H1 (cell line): Measurements from ENCODE around the gene ASIC2. TPM values are rescaled to one million over a fixed set of nuclear protein-coding genes. Genes with fewer than 3 reads are reported as not detected.

Source experiments
- CTCF ChIA-PET: fragments of 300-600 bp; sonication (Branson Sonifier 250); formaldehyde crosslinking; loops from one replicate; lab custom pipeline; 2021; ENCODE audit not compliant: partially characterized antibody; lab: Charles Lee
- POLR2A ChIA-PET: fragments of 300-600 bp; sonication (Branson Sonifier 250); formaldehyde crosslinking; loops from one replicate; lab custom pipeline; 2021; ENCODE audit warnings: inconsistent platforms; ENCODE audit not compliant: partially characterized antibody; lab: Charles Lee
- DNase-seq, 2 experiments: peaks; one replicate each; pipeline versions ENCODE4 v3.0.0 to v3.0.0-alpha.2; 2010 to 2022; ENCODE audit warnings: low spot score in 2 of 2, low read depth in 1 of 2, mixed read lengths in 1 of 2
- FAIRE-seq: peaks from 2 replicates; lab custom pipeline; 2011; peaks lifted over from hg19 to GRCh38; lab: Jason Lieb, UNC
- H2AFZ ChIP-seq: 2 replicates; pipeline ENCODE4 v1.8.1; 2012; ENCODE audit warnings: low read length, inconsistent platforms
- H2AK5ac ChIP-seq: 2 replicates; pipeline ENCODE4 v1.6.1; 2013; ENCODE audit warnings: low read depth, low read length
- H2BK120ac ChIP-seq: replicated peaks from 2 replicates; pipeline ENCODE3; 2013; ENCODE audit warnings: low read depth, low read length, inconsistent platforms
- H2BK12ac ChIP-seq: 2 replicates; pipeline ENCODE4 v1.6.1; 2013; ENCODE audit warnings: low read depth, low read length
- H2BK15ac ChIP-seq: 2 replicates; pipeline ENCODE4 v1.6.1; 2013; ENCODE audit warnings: low read length
- H2BK20ac ChIP-seq: 2 replicates; pipeline ENCODE4 v1.6.1; 2013; ENCODE audit warnings: low read length
- H2BK5ac ChIP-seq: 2 replicates; pipeline ENCODE4 v1.6.1; 2013; ENCODE audit warnings: low read depth, low read length
- H3K14ac ChIP-seq: 2 replicates; pipeline ENCODE4 v1.6.1; 2013; ENCODE audit warnings: inconsistent platforms; ENCODE audit not compliant: insufficient read length
- H3K18ac ChIP-seq: 2 replicates; pipeline ENCODE4 v1.6.1; 2013; ENCODE audit warnings: low read length; ENCODE audit errors: extremely low read depth
- H3K23ac ChIP-seq: 2 replicates; pipeline ENCODE4 v1.6.1; 2013; ENCODE audit warnings: inconsistent platforms; ENCODE audit not compliant: insufficient read length
- H3K23me2 ChIP-seq: 2 replicates; pipeline ENCODE4 v1.6.1; 2013; ENCODE audit warnings: low read depth, low read length
- H3K27ac ChIP-seq: 2 replicates; pipeline ENCODE4 v1.6.1; 2011; ENCODE audit warnings: low read depth, low read length, inconsistent platforms
- H3K27me3 ChIP-seq, 4 experiments: replicated peaks in 1 of 4; 1 replicate in 1 of 4; 2 replicates in 3 of 4; pipeline versions ENCODE4 v1.6.1 to v1.8.1; 2011 to 2013; ENCODE audit warnings: low read length in 3 of 4, mild to moderate bottlenecking in 3 of 4, inconsistent platforms in 2 of 4, mixed read lengths in 2 of 4, moderate library complexity in 1 of 4; ENCODE audit not compliant: control insufficient read depth in 3 of 4, insufficient read depth in 3 of 4; ENCODE audit errors: extremely low read depth in 1 of 4
- H3K36me3 ChIP-seq, 4 experiments: 2 replicates each; pipeline versions ENCODE4 v1.6.1 to v1.8.1; 2011 to 2013; ENCODE audit warnings: mild to moderate bottlenecking in 4 of 4, low read length in 3 of 4, moderate library complexity in 2 of 4, control low read depth in 1 of 4, inconsistent platforms in 1 of 4; ENCODE audit not compliant: insufficient read depth in 4 of 4, control insufficient read depth in 2 of 4
- H3K4ac ChIP-seq: replicated peaks from 2 replicates; pipeline ENCODE3; 2013; ENCODE audit warnings: low read length, low read depth, mixed read lengths, inconsistent platforms; ENCODE audit not compliant: insufficient read length
- H3K4me1 ChIP-seq, 4 experiments: replicated peaks in 1 of 4; 1 replicate in 1 of 4; 2 replicates in 3 of 4; pipeline versions ENCODE4 v1.6.1 to v1.8.1; 2011 to 2013; ENCODE audit warnings: low read length in 3 of 4, inconsistent platforms in 2 of 4, mixed read lengths in 1 of 4; ENCODE audit not compliant: insufficient read depth in 4 of 4, control insufficient read depth in 3 of 4
- H3K4me2 ChIP-seq, 2 experiments: 2 replicates each; pipeline versions ENCODE4 v1.6.1 to v1.8.1; 2011 to 2013; ENCODE audit warnings: low read depth in 2 of 2, low read length in 2 of 2, control low read depth in 1 of 2, inconsistent platforms in 1 of 2, mild to moderate bottlenecking in 1 of 2; ENCODE audit not compliant: insufficient read depth in 1 of 2
- H3K4me3 ChIP-seq, 4 experiments: fragments of 200-600, 300-600 bp in 1 of 4; sonication (generic), shearing (Covaris generic), sonication (Bioruptor Twin) in 1 of 4; 2 replicates each; pipeline versions ENCODE4 v1.5.1 to v1.8.1; 2011 to 2016; ENCODE audit warnings: low read length in 4 of 4, low read depth in 3 of 4, control low read depth in 2 of 4, inconsistent platforms in 2 of 4, mild to moderate bottlenecking in 2 of 4, mixed read lengths in 1 of 4, moderate library complexity in 1 of 4; ENCODE audit not compliant: insufficient read depth in 2 of 4; ENCODE audit errors: extremely low read depth in 1 of 4
- H3K56ac ChIP-seq: replicated peaks from 2 replicates; pipeline ENCODE3; 2013; ENCODE audit warnings: low read depth, mild to moderate bottlenecking, mixed read lengths, low read length, inconsistent platforms; ENCODE audit not compliant: insufficient read length
- H3K79me1 ChIP-seq: 2 replicates; pipeline ENCODE4 v1.6.1; 2013; ENCODE audit warnings: low read depth, low read length, control low read depth
- H3K79me2 ChIP-seq, 2 experiments: 2 replicates each; pipeline versions ENCODE4 v1.6.1 to v1.8.1; 2012 to 2013; ENCODE audit warnings: low read length in 2 of 2, mild to moderate bottlenecking in 2 of 2, inconsistent platforms in 1 of 2; ENCODE audit not compliant: insufficient read depth in 2 of 2, control insufficient read depth in 1 of 2
- H3K9ac ChIP-seq, 4 experiments: replicated peaks in 1 of 4; 1 replicate in 1 of 4; 2 replicates in 3 of 4; pipeline versions ENCODE4 v1.6.1 to v1.8.1; 2011 to 2013; ENCODE audit warnings: low read depth in 3 of 4, low read length in 3 of 4, control low read depth in 2 of 4, mild to moderate bottlenecking in 2 of 4, moderate library complexity in 2 of 4, inconsistent platforms in 1 of 4; ENCODE audit errors: extremely low read depth in 1 of 4
- H3K9me3 ChIP-seq, 2 experiments: 2 replicates each; pipeline versions ENCODE4 v1.6.1 to v1.8.1; 2012 to 2013; ENCODE audit warnings: mild to moderate bottlenecking in 2 of 2, moderate library complexity in 2 of 2, control low read depth in 1 of 2, inconsistent platforms in 1 of 2, low read depth in 1 of 2, low read length in 1 of 2, mixed read lengths in 1 of 2; ENCODE audit not compliant: insufficient read depth in 2 of 2
- H4K20me1 ChIP-seq, 2 experiments: replicated peaks in 1 of 2; 2 replicates each; pipeline versions ENCODE3 to v1.8.1; 2011 to 2013; ENCODE audit warnings: inconsistent platforms in 2 of 2, low read length in 2 of 2, mild to moderate bottlenecking in 1 of 2; ENCODE audit not compliant: insufficient read depth in 2 of 2, control insufficient read depth in 1 of 2
- H4K5ac ChIP-seq: 2 replicates; pipeline ENCODE4 v1.6.1; 2013; ENCODE audit warnings: low read length, low read depth, mixed read lengths, inconsistent platforms; ENCODE audit not compliant: insufficient read length
- H4K8ac ChIP-seq: 2 replicates; pipeline ENCODE4 v1.8.0; 2013; ENCODE audit warnings: mild to moderate bottlenecking, moderate library complexity, low read length, inconsistent platforms; ENCODE audit not compliant: insufficient read depth; ENCODE audit errors: extremely low read depth
- H4K91ac ChIP-seq: replicated peaks from 2 replicates; pipeline ENCODE3; 2013; ENCODE audit warnings: low read length, mixed read lengths, inconsistent platforms; ENCODE audit not compliant: insufficient read length
- ASH2L ChIP-seq: fragments of 200-600, 300-600 bp; sonication (generic); IDR thresholded peaks from one replicate; pipeline ENCODE4 v1.7.1; 2017; ENCODE audit warnings: low read length
- BACH1 ChIP-seq: IDR thresholded peaks from 2 replicates; pipeline ENCODE4 v1.6.1; 2012; ENCODE audit warnings: low read length, improper control_type of control experiment
- EZH2 ChIP-seq: fragments of 200-600 bp; sonication (generic); IDR thresholded peaks from 2 replicates; pipeline ENCODE4 v1.7.1; 2012; ENCODE audit warnings: low read depth, mild to moderate bottlenecking, moderate library complexity, low read length, inconsistent platforms; ENCODE audit not compliant: severe bottlenecking
- RXRA ChIP-seq: IDR thresholded peaks from 2 replicates; pipeline ENCODE4 v1.6.1; 2011; ENCODE audit warnings: low read depth, mild to moderate bottlenecking, low read length, moderate library complexity; ENCODE audit not compliant: insufficient read depth
- SRF ChIP-seq: IDR thresholded peaks from 2 replicates; pipeline ENCODE4 v1.6.1; 2011; ENCODE audit warnings: mild to moderate bottlenecking, low read depth, low read length, moderate library complexity
- WGBS, 2 experiments: shearing (Covaris generic) in 1 of 2; methylation state at CpG; one replicate each; pipeline versions ENCODE4 v1.1.6 to v1.1.7; 2013 to 2015; ENCODE audit warnings: low lambda C conversion rate in 2 of 2, mixed read lengths in 2 of 2, inconsistent platforms in 1 of 2, low coverage in 1 of 2, missing lambda C conversion rate in 1 of 2; ENCODE audit not compliant: insufficient replicate concordance in 2 of 2, insufficient coverage in 1 of 2, insufficient read length in 1 of 2; ENCODE audit errors: extremely low coverage in 1 of 2, missing lambda C conversion rate in 1 of 2; 5-methylcytosine and 5-hydroxymethylcytosine counted together
- polyA plus RNA-seq, 7 experiments: library from polyadenylated mRNA; depleted of rRNA in 3 of 7; stranded (reverse) in 5 of 7; unstranded in 2 of 7; fragments of >200 nt in 5 of 7; fragments of 200-250 nt in 2 of 7; gene quantifications; 1 replicate in 5 of 7; 2 replicates in 1 of 7; 4 replicates in 1 of 7; pipeline versions ENCODE4 v1.2.1 to v1.2.3, GENCODE V29; 2011 to 2013; ENCODE audit warnings: missing spikeins in 2 of 7, mixed read lengths in 2 of 7
- total RNA-seq: library from RNA; stranded (reverse); fragmentation: NEBNext Ultra II Directional; extraction: Animal tissue kit (Norgen Biotek cat#: 25700); gene quantifications from 2 replicates; pipeline ENCODE4 v1.2.1, GENCODE V29; 2021
- TF ChIP-seq, protein P1 (sequence below): IDR thresholded peaks from 2 replicates; pipeline ENCODE4 v1.6.1; 2012; ENCODE audit warnings: inconsistent platforms

The ASIC2 gene
- total and polyA plus RNA-seq, 2 of the 8 experiments (the other 6 are each of a cell fraction or from before 2014, with no cell fraction given) = 0.86 to 1.2 TPM

DNA sequence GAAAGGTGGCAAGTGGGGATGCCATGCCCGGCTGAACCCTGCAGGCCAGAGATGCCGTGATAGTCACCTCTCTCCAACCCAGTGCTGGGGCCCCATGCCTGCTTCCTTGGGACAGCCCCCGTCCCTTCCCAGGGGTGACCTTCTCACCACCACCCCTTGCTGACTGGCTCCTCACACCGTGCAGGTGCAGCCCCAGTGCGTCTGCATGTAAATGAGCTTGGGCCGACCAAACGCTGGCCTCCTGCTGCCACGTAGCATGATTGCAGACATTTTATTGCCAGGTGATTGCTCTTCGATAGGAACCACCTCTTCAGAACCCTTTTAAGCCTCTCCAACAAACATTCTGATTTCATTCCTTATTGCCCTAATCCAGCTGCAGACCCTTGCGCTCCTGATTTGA, 32.5 kb downstream of the ASIC2 start:
- Histone ChIP-seq H3K4me3 (no peak overlapping the region), H4K20me1 (no peaks in the 10 kb centered on the region), H2BK120ac (no peak overlapping the region), H4K5ac (no peak overlapping the region), H3K14ac (no peak overlapping the region), H3K27me3 (peaks cover 0 to 1% (median 0%) of the 10 kb centered on the region in 4 experiments; a peak in 4 of 7 replicates), H2BK15ac (no peak overlapping the region), H3K4me1 (peaks cover 0 to 6% (median 2%) of the 10 kb centered on the region in 4 experiments; a peak in 4 of 7 replicates), H3K4me2 (peak overlapping the region in 1 of 2 experiments; percentile 15; a peak in 1 of 4 replicates), H3K56ac (no peak overlapping the region), H3K79me2 (no peaks in the 10 kb centered on the region), H3K23me2 (no peaks in the 10 kb centered on the region), H2BK5ac (no peak overlapping the region), H2AFZ (no peak overlapping the region), H3K23ac (no peak overlapping the region), H3K9me3 (no peaks in the 10 kb centered on the region), H3K18ac (no peak overlapping the region), H4K91ac (no peak overlapping the region), H3K27ac (no peak overlapping the region), H4K8ac (no peak overlapping the region; the same call in 1 of the 2 replicates), H2AK5ac (no peak overlapping the region), H3K9ac (no peak overlapping the region), H3K4ac (no peak overlapping the region), H3K36me3 (no peaks in the 10 kb centered on the region), H2BK20ac (no peak overlapping the region), H3K79me1 (no peaks in the 10 kb centered on the region), H2BK12ac (no peak overlapping the region)
- ChIA-PET CTCF (interaction anchor here (0.7 to 1.6 kb wide), 10 partner anchors 9 to 262 kb away, joined by 3 to 5 read pairs (median 4); no protein-coding TSS in a partner anchor), POLR2A (no interaction called here)
- TF ChIP-seq, protein P1, sequence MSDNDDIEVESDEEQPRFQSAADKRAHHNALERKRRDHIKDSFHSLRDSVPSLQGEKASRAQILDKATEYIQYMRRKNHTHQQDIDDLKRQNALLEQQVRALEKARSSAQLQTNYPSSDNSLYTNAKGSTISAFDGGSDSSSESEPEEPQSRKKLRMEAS = no peak
- no peak for TF ChIP-seq EZH2
- TF ChIP-seq BACH1 = no peak
- no peak for TF ChIP-seq ASH2L
- TF ChIP-seq RXRA = no peak
- no peak for TF ChIP-seq SRF
- WGBS, 2 experiments = 70% methylated on average over 10 of the region's 10 CpGs; no CpG with 5 or more reads in 1 of the 2 experiments
- DNase-seq (peak in 1 of 2 experiments; percentile 49), FAIRE-seq (no peak)
